Body of pancreas (tissue), 4 donors: ENCODE results near the gene DIS3L2.

Experiments used
- POLR2A ChIP-seq, 3 donors: fragments of 450-650 bp; IDR thresholded peaks; one replicate each; pipeline ENCODE4 v1.6.1; 2016; ENCODE audit warnings: antibody characterized with exemption in 3 of 3, mild to moderate bottlenecking in 2 of 3
- TF ChIP-seq, protein P1 (sequence below), 7 experiments: fragments of 450-650 bp in 4 of 7; fragments of 200-600 bp in 3 of 7; sonication (generic) in 3 of 7; IDR thresholded peaks; one replicate each; pipeline ENCODE4 v1.5.1; 2016 to 2019; ENCODE audit warnings: antibody characterized with exemption in 7 of 7

GRCh38 chr2:232280341-232280740, 318.8 kb downstream of the DIS3L2 start:
- TF ChIP-seq, protein P1, sequence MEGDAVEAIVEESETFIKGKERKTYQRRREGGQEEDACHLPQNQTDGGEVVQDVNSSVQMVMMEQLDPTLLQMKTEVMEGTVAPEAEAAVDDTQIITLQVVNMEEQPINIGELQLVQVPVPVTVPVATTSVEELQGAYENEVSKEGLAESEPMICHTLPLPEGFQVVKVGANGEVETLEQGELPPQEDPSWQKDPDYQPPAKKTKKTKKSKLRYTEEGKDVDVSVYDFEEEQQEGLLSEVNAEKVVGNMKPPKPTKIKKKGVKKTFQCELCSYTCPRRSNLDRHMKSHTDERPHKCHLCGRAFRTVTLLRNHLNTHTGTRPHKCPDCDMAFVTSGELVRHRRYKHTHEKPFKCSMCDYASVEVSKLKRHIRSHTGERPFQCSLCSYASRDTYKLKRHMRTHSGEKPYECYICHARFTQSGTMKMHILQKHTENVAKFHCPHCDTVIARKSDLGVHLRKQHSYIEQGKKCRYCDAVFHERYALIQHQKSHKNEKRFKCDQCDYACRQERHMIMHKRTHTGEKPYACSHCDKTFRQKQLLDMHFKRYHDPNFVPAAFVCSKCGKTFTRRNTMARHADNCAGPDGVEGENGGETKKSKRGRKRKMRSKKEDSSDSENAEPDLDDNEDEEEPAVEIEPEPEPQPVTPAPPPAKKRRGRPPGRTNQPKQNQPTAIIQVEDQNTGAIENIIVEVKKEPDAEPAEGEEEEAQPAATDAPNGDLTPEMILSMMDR (IDR thresholded peaks at IDR 0.05): no peak
- TF ChIP-seq POLR2A (IDR thresholded peaks at IDR 0.05): no peak
